Measurements from ENCODE around the gene PPARG.

DNA sequence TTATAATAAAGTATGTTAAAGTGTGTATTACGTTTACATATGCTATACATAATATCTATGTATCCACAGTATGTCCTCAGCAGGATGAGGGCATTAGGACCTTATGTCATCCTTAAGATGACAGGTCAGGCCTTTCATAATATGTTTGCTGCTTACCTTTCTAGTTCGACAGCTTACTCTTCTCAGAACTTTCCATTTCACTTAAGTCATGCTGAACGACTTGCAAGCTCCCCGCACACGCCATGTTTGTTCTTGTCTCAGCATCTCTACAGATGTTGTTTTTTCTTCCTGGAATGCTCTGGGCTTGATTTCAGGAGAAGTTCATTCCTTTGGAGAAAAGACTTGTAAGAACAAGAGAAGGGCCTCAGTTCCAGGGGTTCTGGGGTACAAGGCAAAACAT lies 36.0 kb upstream of the PPARG start:
- TF ChIP-seq POLR2AphosphoS5 (IDR thresholded peaks at IDR 0.05; ENCODE audit: low read depth, low read length) (no peak), POLR2A (IDR thresholded peaks at IDR 0.05; ENCODE audit: low read depth, low read length) (no peak)
